H9 (cell line): ENCODE data around the gene MRPL34. TPM values are rescaled to one million over a fixed set of nuclear protein-coding genes. Genes with fewer than 3 reads are reported as not detected.
A peak's percentile ranks its signal among the peaks of the same experiment; 100 is the strongest.

Experiments
- DNase-seq: peaks from one replicate; pipeline ENCODE4 v3.0.0-alpha.2; 2017
- H2AFZ ChIP-seq: one replicate; pipeline ENCODE4 v1.6.1; 2013; ENCODE audit warnings: mild to moderate bottlenecking, low read length, control low read depth, moderate library complexity
- H2AK5ac ChIP-seq: 2 replicates; pipeline ENCODE4 v1.6.1; 2013; ENCODE audit warnings: low read length, control low read depth, mixed read lengths; ENCODE audit not compliant: insufficient read length
- H2BK120ac ChIP-seq: one replicate; pipeline ENCODE4 v1.6.1; 2013; ENCODE audit warnings: low read depth, mild to moderate bottlenecking, low read length, control low read depth, inconsistent platforms; ENCODE audit not compliant: poor library complexity, severe bottlenecking
- H2BK12ac ChIP-seq: 2 replicates; pipeline ENCODE4 v1.6.1; 2013; ENCODE audit warnings: low read length, control low read depth, mixed read lengths, low read depth; ENCODE audit not compliant: insufficient read length
- H2BK15ac ChIP-seq: 2 replicates; pipeline ENCODE4 v1.6.1; 2013; ENCODE audit warnings: low read depth, low read length, control low read depth
- H2BK20ac ChIP-seq: one replicate; pipeline ENCODE4 v1.6.1; 2013; ENCODE audit warnings: low read depth, mild to moderate bottlenecking, low read length, control low read depth, inconsistent platforms; ENCODE audit not compliant: poor library complexity, severe bottlenecking
- H2BK5ac ChIP-seq: 2 replicates; pipeline ENCODE4 v1.6.1; 2013; ENCODE audit warnings: low read length, control low read depth, mixed read lengths; ENCODE audit not compliant: insufficient read length
- H3K14ac ChIP-seq: 2 replicates; pipeline ENCODE4 v1.6.1; 2013; ENCODE audit warnings: low read length, control low read depth; ENCODE audit not compliant: insufficient read depth
- H3K18ac ChIP-seq: 2 replicates; pipeline ENCODE4 v1.6.1; 2013; ENCODE audit warnings: low read depth, mild to moderate bottlenecking, mixed read lengths, low read length, control low read depth; ENCODE audit not compliant: insufficient read length
- H3K23ac ChIP-seq: 2 replicates; pipeline ENCODE4 v1.6.1; 2013; ENCODE audit warnings: low read length, control low read depth, mixed read lengths, low read depth; ENCODE audit not compliant: insufficient read length
- H3K23me2 ChIP-seq: 2 replicates; pipeline ENCODE4 v1.6.1; 2013; ENCODE audit warnings: low read depth, mild to moderate bottlenecking, mixed read lengths, low read length, control low read depth; ENCODE audit not compliant: insufficient read length, poor library complexity, severe bottlenecking
- H3K27ac ChIP-seq: 2 replicates; pipeline ENCODE4 v1.5.1; 2013; ENCODE audit warnings: low read length, control low read depth, mixed read lengths, low read depth; ENCODE audit not compliant: insufficient read length
- H3K27me3 ChIP-seq: 2 replicates; pipeline ENCODE4 v1.6.1; 2013; ENCODE audit warnings: low read length, control low read depth, inconsistent platforms; ENCODE audit not compliant: insufficient read depth
- H3K4ac ChIP-seq: 2 replicates; pipeline ENCODE4 v1.6.1; 2013; ENCODE audit warnings: low read depth, mild to moderate bottlenecking, control low read depth, inconsistent platforms, low read length, moderate library complexity
- H3K4me1 ChIP-seq: 2 replicates; pipeline ENCODE4 v1.6.1; 2013; ENCODE audit warnings: low read length, control low read depth, inconsistent platforms; ENCODE audit not compliant: insufficient read depth
- H3K4me2 ChIP-seq: 2 replicates; pipeline ENCODE4 v1.6.1; 2013; ENCODE audit warnings: low read length, control low read depth, mixed read lengths; ENCODE audit not compliant: insufficient read length, insufficient read depth
- H3K56ac ChIP-seq: 2 replicates; pipeline ENCODE4 v1.6.1; 2013; ENCODE audit warnings: low read depth, mild to moderate bottlenecking, mixed read lengths, low read length, control low read depth; ENCODE audit not compliant: insufficient read length
- H3K79me1 ChIP-seq: 2 replicates; pipeline ENCODE4 v1.6.1; 2013; ENCODE audit warnings: low read depth, mild to moderate bottlenecking, moderate library complexity, low read length, control low read depth, inconsistent platforms; ENCODE audit not compliant: insufficient read depth, poor library complexity, severe bottlenecking
- H3K79me2 ChIP-seq: 2 replicates; pipeline ENCODE4 v1.6.1; 2013; ENCODE audit warnings: low read length, control low read depth, inconsistent platforms; ENCODE audit not compliant: insufficient read depth
- H3K9ac ChIP-seq: 2 replicates; pipeline ENCODE4 v1.6.1; 2013; ENCODE audit warnings: low read length, control low read depth, mixed read lengths; ENCODE audit not compliant: insufficient read length; ENCODE audit errors: extremely low read depth
- H3K9me3 ChIP-seq: one replicate; pipeline ENCODE4 v1.6.1; 2013; ENCODE audit warnings: low read depth, low read length, inconsistent platforms; ENCODE audit not compliant: control insufficient read depth
- H3T11ph ChIP-seq: one replicate; pipeline ENCODE4 v1.6.1; 2013; ENCODE audit warnings: mild to moderate bottlenecking, low read length, control low read depth, inconsistent platforms
- H4K20me1 ChIP-seq: one replicate; pipeline ENCODE4 v1.6.1; 2013; ENCODE audit not compliant: control insufficient read depth, insufficient read length, insufficient read depth
- H4K5ac ChIP-seq: 2 replicates; pipeline ENCODE4 v1.6.1; 2013; ENCODE audit warnings: low read depth, mild to moderate bottlenecking, mixed read lengths, low read length, control low read depth; ENCODE audit not compliant: insufficient read length
- H4K8ac ChIP-seq: replicated peaks from 2 replicates; pipeline ENCODE4 v1.6.1; 2013; ENCODE audit warnings: low read length, control low read depth, mixed read lengths, low read depth; ENCODE audit not compliant: insufficient read length
- H4K91ac ChIP-seq: 2 replicates; pipeline ENCODE4 v1.6.1; 2013; ENCODE audit warnings: low read depth, mild to moderate bottlenecking, moderate library complexity, mixed read lengths, low read length, control low read depth; ENCODE audit not compliant: insufficient read length
- H3K27ac Mint-ChIP-seq, 3 experiments: 2 replicates in 2 of 3; 3 replicates in 1 of 3; pipeline ENCODE4 v1.8.0; 2020 to 2021; ENCODE audit warnings: mixed read lengths in 3 of 3, mild to moderate bottlenecking in 1 of 3, moderate library complexity in 1 of 3
- H3K27me3 Mint-ChIP-seq: 2 replicates; pipeline ENCODE4 v1.8.0; 2021; ENCODE audit warnings: low read depth, mild to moderate bottlenecking, moderate library complexity, mixed read lengths
- H3K36me3 Mint-ChIP-seq, 3 experiments: 2 replicates in 2 of 3; 3 replicates in 1 of 3; pipeline ENCODE4 v1.8.0; 2020 to 2021; ENCODE audit warnings: low read depth in 3 of 3, mixed read lengths in 3 of 3; ENCODE audit not compliant: insufficient read depth in 1 of 3
- H3K4me1 Mint-ChIP-seq, 2 experiments: 2 replicates each; pipeline ENCODE4 v1.8.0; 2020; ENCODE audit warnings: mixed read lengths in 2 of 2
- H3K4me3 Mint-ChIP-seq, 2 experiments: 2 replicates in 1 of 2; 3 replicates in 1 of 2; pipeline ENCODE4 v1.8.0; 2020 to 2021; ENCODE audit warnings: mild to moderate bottlenecking in 2 of 2, mixed read lengths in 2 of 2, moderate library complexity in 1 of 2
- H3K9me3 Mint-ChIP-seq, 2 experiments: 2 replicates in 1 of 2; 3 replicates in 1 of 2; pipeline ENCODE4 v1.8.0; 2020; ENCODE audit warnings: mild to moderate bottlenecking in 2 of 2, mixed read lengths in 2 of 2, moderate library complexity in 1 of 2
- CTCF ChIP-seq: fragments of 200-600 bp; sonication (generic); conservative IDR thresholded peaks from 3 replicates; pipeline ENCODE4 v1.8.0; 2021; ENCODE audit warnings: antibody characterized with exemption, mild to moderate bottlenecking
- WGBS: extraction: QIAGEN DNeasy Blood & Tissue Kit; methylation state at CpG from one replicate; pipeline ENCODE4 v1.1.7; 2013; ENCODE audit warnings: missing lambda C conversion rate, low lambda C conversion rate, mixed read lengths; ENCODE audit not compliant: insufficient read length; ENCODE audit errors: extremely low coverage; 5-methylcytosine and 5-hydroxymethylcytosine counted together
- total RNA-seq: library from RNA; stranded (reverse); gene quantifications from 2 replicates; pipeline ENCODE4 v1.2.1, GENCODE V29; 2021

Gene MRPL34
- total RNA-seq, 1 experiment from 2014 or later, result 84.6 TPM

GRCh38 chr19:17264641-17264979, 41.1 kb upstream of the MRPL34 start, which contains the start of gene USHBP1:
Gene USHBP1, minus strand, starts transcription at chr19:17264745. Its CDS starts 446 bp downstream, at chr19:17264299.
- Mint-ChIP-seq H3K36me3 (peaks cover 2 to 9% (median 6%) of the 10 kb centered on the region in 3 experiments; a peak in 6 of 7 replicates), H3K27ac (peak within 1 kb of the TSS; percentile 95 to 99 (median 96)), H3K4me3 (peak within 1 kb of the TSS; percentile 34 to 61; a peak in 4 of 5 replicates), H3K27me3 (peaks cover 1% of the 10 kb centered on the region), H3K9me3 (no peaks in the 10 kb centered on the region; a peak in 1 of 5 replicates), H3K4me1 (peaks cover 18 to 33% of the 10 kb centered on the region in 2 experiments)
- peak within 1 kb of the TSS; percentile 69 for H2BK12ac ChIP-seq
- peak within 1 kb of the TSS; percentile 82 for H3K18ac ChIP-seq
- H4K5ac ChIP-seq, result peak within 1 kb of the TSS; percentile 34
- H2AK5ac ChIP-seq, result peak within 1 kb of the TSS; percentile 25
- TF ChIP-seq CTCF, result no peak
- H3T11ph ChIP-seq, result no peak within 1 kb of the TSS
- no peaks in the 10 kb centered on the region for H3K79me2 ChIP-seq
- H3K56ac ChIP-seq, result no peak within 1 kb of the TSS
- H3K14ac ChIP-seq, result no peak within 1 kb of the TSS
- H4K8ac ChIP-seq, result no peak within 1 kb of the TSS
- no peak within 1 kb of the TSS for H2BK20ac ChIP-seq
- H3K9me3 ChIP-seq, result peaks cover 3% of the 10 kb centered on the region
- peaks cover 4% of the 10 kb centered on the region; the same call in 1 of the 2 replicates for H3K4me1 ChIP-seq
- H3K4me2 ChIP-seq, result peak within 1 kb of the TSS; percentile 16
- DNase-seq, result peak; percentile 88
- H3K23ac ChIP-seq, result no peak within 1 kb of the TSS
- peak within 1 kb of the TSS; percentile 51 for H3K9ac ChIP-seq
- peaks cover 5% of the 10 kb centered on the region for H3K23me2 ChIP-seq
- H4K20me1 ChIP-seq, result no peaks in the 10 kb centered on the region
- no peak within 1 kb of the TSS for H2BK5ac ChIP-seq
- H2BK120ac ChIP-seq, result no peak within 1 kb of the TSS
- H3K4ac ChIP-seq, result peak within 1 kb of the TSS; percentile 59
- peak within 1 kb of the TSS; percentile 78 for H4K91ac ChIP-seq
- WGBS, result no CpG with 5 or more reads among the region's 5 CpGs
- no peak within 1 kb of the TSS for H2AFZ ChIP-seq
- H2BK15ac ChIP-seq, result no peak within 1 kb of the TSS
- no peaks in the 10 kb centered on the region for H3K27me3 ChIP-seq
- peak within 1 kb of the TSS; percentile 53 for H3K27ac ChIP-seq
- peaks cover 10% of the 10 kb centered on the region for H3K79me1 ChIP-seq
